B cell (primary cell): ENCODE results near the gene MED8. TPM values are rescaled to one million over a fixed set of nuclear protein-coding genes. Genes with fewer than 3 reads are reported as not detected.

ENCODE experiments used
- ATAC-seq: fragments of 200-7000 bp; cut with Tn5 transposase; one replicate; pipeline ENCODE4 v1.10.0; 2021; ENCODE audit warnings: low read depth, mild to moderate bottlenecking, moderate number of reproducible peaks, moderate library complexity
- CTCF ChIA-PET: fragments of 350-600 bp; sonication (Branson Sonifier 250); formaldehyde crosslinking; loops from one replicate; lab custom pipeline; 2021; ENCODE audit warnings: antibody characterized with exemption, inconsistent platforms; lab: Charles Lee
- POLR2A ChIA-PET: fragments of 350-600 bp; sonication (Branson Sonifier 250); formaldehyde crosslinking; loops from one replicate; lab custom pipeline; 2021; ENCODE audit warnings: antibody characterized with exemption; lab: Charles Lee
- DNase-seq: peaks from one replicate; pipeline ENCODE4 v3.0.0; 2013
- H2AFZ ChIP-seq: 2 replicates; pipeline ENCODE4 v1.6.1; 2012; ENCODE audit warnings: mild to moderate bottlenecking, low read depth, low read length; ENCODE audit not compliant: insufficient read depth, poor library complexity, severe bottlenecking
- H3K27ac ChIP-seq, 2 donors: 1 replicate in 1 of 2; 2 replicates in 1 of 2; pipeline ENCODE4 v1.5.1; 2012 to 2013; ENCODE audit warnings: low read length in 2 of 2, mild to moderate bottlenecking in 2 of 2, moderate library complexity in 1 of 2
- H3K27me3 ChIP-seq, 4 experiments: fragments of 200-600 bp in 1 of 4; sonication (generic) in 1 of 4; replicated peaks in 1 of 4; 1 replicate in 2 of 4; 2 replicates in 2 of 4; pipeline versions ENCODE4 v1.6.1 to v1.7.0; 2013 to 2016; ENCODE audit warnings: low read length in 3 of 4, mild to moderate bottlenecking in 2 of 4, mixed read lengths in 1 of 4, moderate library complexity in 1 of 4; ENCODE audit not compliant: insufficient read depth in 4 of 4, control insufficient read depth in 3 of 4; ENCODE audit errors: control extremely low read depth in 1 of 4
- H3K36me3 ChIP-seq, 2 experiments: replicated peaks in 1 of 2; 1 replicate in 1 of 2; 2 replicates in 1 of 2; pipeline versions ENCODE4 v1.6.1 to v1.7.1; 2013; ENCODE audit warnings: low read length in 1 of 2; ENCODE audit not compliant: insufficient read depth in 2 of 2, control insufficient read depth in 1 of 2; ENCODE audit errors: control extremely low read depth in 1 of 2, extremely low read depth in 1 of 2
- H3K4me1 ChIP-seq, 2 donors: fragments of 200-600 bp in 1 of 2; sonication (generic) in 1 of 2; 1 replicate in 1 of 2; 2 replicates in 1 of 2; pipeline versions ENCODE4 v1.5.1 to v1.6.1; 2013 to 2017; ENCODE audit warnings: low read length in 2 of 2; ENCODE audit not compliant: control insufficient read depth in 2 of 2, insufficient read depth in 2 of 2
- H3K4me2 ChIP-seq: replicated peaks from 2 replicates; pipeline ENCODE3; 2012; ENCODE audit warnings: mild to moderate bottlenecking, low read depth, low read length; ENCODE audit not compliant: poor library complexity, severe bottlenecking
- H3K4me3 ChIP-seq, 5 experiments: fragments of 200-600 bp in 1 of 5; sonication (generic) in 1 of 5; 1 replicate in 3 of 5; 2 replicates in 2 of 5; pipeline versions ENCODE4 v1.5.1 to v1.7.0; 2011 to 2016; ENCODE audit warnings: low read length in 4 of 5, mild to moderate bottlenecking in 4 of 5, low read depth in 2 of 5, control low read depth in 1 of 5, moderate library complexity in 1 of 5; ENCODE audit not compliant: insufficient read depth in 1 of 5; ENCODE audit errors: control extremely low read depth in 1 of 5, extremely low read depth in 1 of 5
- H3K79me2 ChIP-seq: fragments of 200-600 bp; sonication (generic); one replicate; pipeline ENCODE4 v1.6.0; 2016; ENCODE audit warnings: low read length; ENCODE audit not compliant: control insufficient read depth, insufficient read depth
- H3K9ac ChIP-seq: fragments of 200-600 bp; sonication (generic); 2 replicates; pipeline ENCODE4 v1.6.1; 2017; ENCODE audit warnings: mild to moderate bottlenecking, low read length, moderate library complexity
- H3K9me3 ChIP-seq, 3 donors: one replicate each; pipeline versions ENCODE4 v1.6.1 to v1.7.1; 2013; ENCODE audit warnings: low read length in 2 of 3; ENCODE audit not compliant: control insufficient read depth in 2 of 3, insufficient read depth in 1 of 3; ENCODE audit errors: control extremely low read depth in 1 of 3
- H4K20me1 ChIP-seq: 2 replicates; pipeline ENCODE4 v1.6.0; 2012; ENCODE audit warnings: mild to moderate bottlenecking, low read length; ENCODE audit not compliant: insufficient read depth, control insufficient read depth, poor library complexity, severe bottlenecking
- H3K27ac Mint-ChIP-seq: one replicate; pipeline ENCODE4 v1.8.0; 2021; ENCODE audit warnings: mixed read lengths
- H3K27me3 Mint-ChIP-seq: one replicate; pipeline ENCODE4 v1.8.0; 2021; ENCODE audit warnings: mixed read lengths
- H3K4me1 Mint-ChIP-seq: one replicate; pipeline ENCODE4 v1.8.0; 2021; ENCODE audit warnings: mixed read lengths
- H3K4me3 Mint-ChIP-seq: one replicate; pipeline ENCODE4 v1.8.0; 2021; ENCODE audit warnings: mixed read lengths
- H3K9me3 Mint-ChIP-seq: one replicate; pipeline ENCODE4 v1.8.0; 2022; ENCODE audit warnings: mixed read lengths; ENCODE audit not compliant: insufficient read depth
- EZH2 ChIP-seq: IDR thresholded peaks from 2 replicates; pipeline ENCODE4 v1.6.1; 2012; ENCODE audit warnings: borderline replicate concordance, low read depth, mild to moderate bottlenecking, moderate library complexity, low read length; ENCODE audit not compliant: insufficient read depth, poor library complexity, severe bottlenecking
- WGBS: methylation state at CpG from one replicate; pipeline ENCODE4 v1.1.5; 2013; ENCODE audit warnings: missing lambda C conversion rate; ENCODE audit not compliant: insufficient coverage; 5-methylcytosine and 5-hydroxymethylcytosine counted together
- intact Hi-C: fragments of 100-400 bp; cut with micrococcal nuclease; formaldehyde crosslinking; loops from one replicate; pipeline ENCODE4 v1.10.0; 2022
- polyA plus RNA-seq: library from polyadenylated mRNA; depleted of rRNA; stranded (reverse); fragments of >200 nt; gene quantifications from 2 replicates; pipeline ENCODE4 v1.2.3, GENCODE V29; 2012
- total RNA-seq, 2 donors: library from RNA; stranded (reverse); fragments of 120-200 nt in 1 of 2; gene quantifications; 1 replicate in 1 of 2; 2 replicates in 1 of 2; pipeline versions ENCODE4 v1.2.3 to v1.2.4, GENCODE V29; 2013 to 2022
- TF ChIP-seq, protein P1 (sequence below): fragments of 200-600 bp; IDR thresholded peaks from one replicate; pipeline ENCODE4 v1.8.0; 2022; ENCODE audit warnings: antibody characterized with exemption, mild to moderate bottlenecking

Gene MED8
- total and polyA plus RNA-seq, 2 donors (not counting 1 experiment from before 2014, with no cell fraction given): 12.0 to 30.0 TPM

DNA sequence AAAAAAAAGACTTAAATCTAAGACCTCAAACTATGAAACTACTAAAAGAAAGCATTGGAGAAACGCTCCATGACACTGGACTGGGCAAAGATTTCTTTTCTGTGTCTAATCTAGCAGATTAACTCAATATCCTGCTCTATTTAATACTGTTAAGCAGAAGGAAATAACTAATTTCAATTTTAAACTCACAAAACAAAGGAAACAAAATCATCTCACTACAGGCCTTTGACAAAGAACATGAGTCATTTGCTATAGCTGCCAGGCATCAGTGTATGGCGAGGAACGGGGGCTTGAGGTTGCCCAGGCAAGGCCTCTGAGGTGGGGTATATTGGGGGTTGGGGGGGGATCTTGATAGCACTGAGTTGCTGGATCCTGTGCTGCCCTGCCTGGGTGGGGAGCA, 21.0 kb upstream of the MED8 start:
- Mint-ChIP-seq H3K27ac (no peak overlapping the region), H3K27me3 (no peaks in the 10 kb centered on the region), H3K9me3 (no peaks in the 10 kb centered on the region), H3K4me1 (peaks cover 3% of the 10 kb centered on the region), H3K4me3 (no peak overlapping the region)
- H3K27ac ChIP-seq: no peak overlapping the region
- WGBS: no CpG with 5 or more reads among the region's 3 CpGs
- no peak for ATAC-seq
- POLR2A ChIA-PET: interaction anchor here (0.7 kb wide), 2 partner anchors 20 to 47 kb away, joined by 4 to 5 read pairs; no protein-coding TSS in a partner anchor
- H3K9ac ChIP-seq: no peak overlapping the region
- H3K4me1 ChIP-seq: no peaks in the 10 kb centered on the region
- no peaks in the 10 kb centered on the region for H3K79me2 ChIP-seq
- CTCF ChIA-PET: interaction anchor here (7.9 kb wide), 1 partner anchor 182 kb away, joined by 332 read pairs; no protein-coding TSS in a partner anchor
- H3K9me3 ChIP-seq: no peaks in the 10 kb centered on the region
- H3K4me2 ChIP-seq: no peak overlapping the region
- no peak for DNase-seq
- H4K20me1 ChIP-seq: peaks cover 5% of the 10 kb centered on the region
- H3K36me3 ChIP-seq: peaks cover 1 to 36% of the 10 kb centered on the region in 2 experiments
- no peak overlapping the region for H2AFZ ChIP-seq
- H3K27me3 ChIP-seq: no peaks in the 10 kb centered on the region
- TF ChIP-seq, protein P1, sequence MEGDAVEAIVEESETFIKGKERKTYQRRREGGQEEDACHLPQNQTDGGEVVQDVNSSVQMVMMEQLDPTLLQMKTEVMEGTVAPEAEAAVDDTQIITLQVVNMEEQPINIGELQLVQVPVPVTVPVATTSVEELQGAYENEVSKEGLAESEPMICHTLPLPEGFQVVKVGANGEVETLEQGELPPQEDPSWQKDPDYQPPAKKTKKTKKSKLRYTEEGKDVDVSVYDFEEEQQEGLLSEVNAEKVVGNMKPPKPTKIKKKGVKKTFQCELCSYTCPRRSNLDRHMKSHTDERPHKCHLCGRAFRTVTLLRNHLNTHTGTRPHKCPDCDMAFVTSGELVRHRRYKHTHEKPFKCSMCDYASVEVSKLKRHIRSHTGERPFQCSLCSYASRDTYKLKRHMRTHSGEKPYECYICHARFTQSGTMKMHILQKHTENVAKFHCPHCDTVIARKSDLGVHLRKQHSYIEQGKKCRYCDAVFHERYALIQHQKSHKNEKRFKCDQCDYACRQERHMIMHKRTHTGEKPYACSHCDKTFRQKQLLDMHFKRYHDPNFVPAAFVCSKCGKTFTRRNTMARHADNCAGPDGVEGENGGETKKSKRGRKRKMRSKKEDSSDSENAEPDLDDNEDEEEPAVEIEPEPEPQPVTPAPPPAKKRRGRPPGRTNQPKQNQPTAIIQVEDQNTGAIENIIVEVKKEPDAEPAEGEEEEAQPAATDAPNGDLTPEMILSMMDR: no peak
- TF ChIP-seq EZH2: no peak
- no peak overlapping the region for H3K4me3 ChIP-seq
- intact Hi-C loops: no loop called here

DNA sequence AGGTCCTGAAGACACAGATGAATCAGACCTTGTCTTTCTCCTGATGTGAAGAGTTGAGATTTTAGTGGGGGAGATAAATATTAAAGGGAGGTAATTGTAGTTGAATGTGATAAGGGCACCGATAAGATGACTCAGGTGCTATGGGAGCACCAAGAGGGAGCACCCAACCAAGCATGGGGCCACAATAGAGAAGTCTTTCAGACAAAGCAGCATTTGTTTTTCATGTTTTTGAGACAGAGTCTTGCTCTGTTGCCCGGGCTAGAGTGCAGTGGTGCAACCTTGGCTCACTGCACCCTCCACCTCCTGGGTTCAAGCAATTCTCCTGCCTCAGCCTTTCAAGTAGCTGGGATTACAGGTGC, 16.3 kb upstream of the MED8 start:
- Histone ChIP-seq H3K27ac (no peak overlapping the region), H3K9ac (no peak overlapping the region), H3K79me2 (peaks cover 34% of the 10 kb centered on the region), H2AFZ (no peak overlapping the region), H3K4me3 (no peak overlapping the region), H3K27me3 (no peaks in the 10 kb centered on the region), H4K20me1 (peaks cover 15% of the 10 kb centered on the region), H3K4me2 (no peak overlapping the region), H3K4me1 (no peaks in the 10 kb centered on the region), H3K36me3 (peaks cover 1 to 60% of the 10 kb centered on the region in 2 experiments), H3K9me3 (no peaks in the 10 kb centered on the region)
- H3K27me3 Mint-ChIP-seq: no peaks in the 10 kb centered on the region
- H3K9me3 Mint-ChIP-seq: no peaks in the 10 kb centered on the region
- no peak overlapping the region for H3K4me3 Mint-ChIP-seq
- CTCF ChIA-PET: interaction anchor here (1.6 kb wide), 1 partner anchor 179 kb away, joined by 4 read pairs; no protein-coding TSS in a partner anchor
- TF ChIP-seq EZH2: no peak
- TF ChIP-seq, protein P1: no peak
- DNase-seq: no peak
- WGBS: 100% methylated on average over 1 of the region's 2 CpGs
- no peak overlapping the region for H3K27ac Mint-ChIP-seq
- H3K4me1 Mint-ChIP-seq: no peaks in the 10 kb centered on the region
- intact Hi-C loops: loop anchor here (2.0 kb wide), 1 partner anchor 493 kb away; no protein-coding TSS in a partner anchor
- POLR2A ChIA-PET: no interaction called here
- ATAC-seq: no peak
